Neural crest cell (in vitro differentiated cells): ENCODE measurements around the gene CBX3. TPM values are rescaled to one million over a fixed set of nuclear protein-coding genes. Genes with fewer than 3 reads are reported as not detected.
A peak's percentile ranks its signal among the peaks of the same experiment; 100 is the strongest.
"Not testable (repeated sequence)": the region's sequence is repeated elsewhere in the genome, so short reads cannot be mapped to it uniquely, and the experiment has no call there.

ENCODE experiments used
- DNase-seq: peaks from one replicate; pipeline ENCODE4 v3.0.0; 2021; ENCODE audit warnings: low read depth, mixed read lengths, low spot score
- H3K27ac Mint-ChIP-seq: one replicate; pipeline ENCODE4 v1.8.0; 2021; ENCODE audit warnings: mild to moderate bottlenecking, mixed read lengths; ENCODE audit not compliant: unreplicated experiment
- H3K27me3 Mint-ChIP-seq: 2 replicates; pipeline ENCODE4 v1.8.0; 2021; ENCODE audit warnings: low read depth, mild to moderate bottlenecking, mixed read lengths
- H3K36me3 Mint-ChIP-seq: 2 replicates; pipeline ENCODE4 v1.8.0; 2021; ENCODE audit warnings: low read depth, mild to moderate bottlenecking, mixed read lengths
- H3K4me1 Mint-ChIP-seq: 2 replicates; pipeline ENCODE4 v1.8.0; 2021; ENCODE audit warnings: mixed read lengths
- H3K4me3 Mint-ChIP-seq: one replicate; pipeline ENCODE4 v1.8.0; 2021; ENCODE audit warnings: mild to moderate bottlenecking, mixed read lengths
- H3K9me3 Mint-ChIP-seq: 2 replicates; pipeline ENCODE4 v1.8.0; 2021; ENCODE audit warnings: mixed read lengths
- CTCF ChIP-seq: fragments of 200-600 bp; sonication (generic); conservative IDR thresholded peaks from 2 replicates; pipeline ENCODE4 v1.5.0; 2021; ENCODE audit warnings: antibody characterized with exemption, mild to moderate bottlenecking
- long read RNA-seq: library from polyadenylated mRNA; unstranded; transcript quantifications from one replicate; pipeline ENCODE4 v2.0.0, GENCODE V29; 2020
- total RNA-seq: library from RNA; stranded (reverse); gene quantifications from 2 replicates; pipeline ENCODE4 v1.2.1, GENCODE V29; 2021

CBX3 gene
- 291 and 293 TPM in 2 replicates for total RNA-seq
- long read RNA-seq, transcript CBX3-202 (6 exons, 1,857 nt): major isoform, 230 of 300 reads
- long read RNA-seq, transcript CBX3-201 (6 exons, 2,128 nt): minor isoform, 8 of 300 reads
- long read RNA-seq, transcript CBX3-203 (6 exons, 1,717 nt): minor isoform, 6 of 300 reads
- long read RNA-seq, partial matches to known transcripts: 30 of 300 reads
- long read RNA-seq, other reads (novel, unspliced or antisense): 26 of 300 reads

GRCh38 chr7:26201247-26202018 is at the start of gene CBX3:
Gene CBX3 (plus strand): TSS chr7:26201745. CDS start chr7:26202999, 1,254 bp downstream.
- H3K4me3 Mint-ChIP-seq: peak within 1 kb of the TSS; percentile 100
- H3K4me1 Mint-ChIP-seq: peaks cover 62% of the 10 kb centered on the region
- peaks cover 46% of the 10 kb centered on the region for H3K36me3 Mint-ChIP-seq
- TF ChIP-seq CTCF: no peak
- H3K27ac Mint-ChIP-seq: peak within 1 kb of the TSS; percentile 99
- peaks cover 6% of the 10 kb centered on the region for H3K9me3 Mint-ChIP-seq
- H3K27me3 Mint-ChIP-seq: peaks cover 36% of the 10 kb centered on the region
- DNase-seq: peak; percentile 90

GRCh38 chr7:26151953-26152781 is 49.4 kb upstream of the CBX3 start, which contains the start of gene NFE2L3:
Gene NFE2L3 (plus strand): TSS chr7:26152198. CDS start chr7:26152499, 301 bp downstream.
- Mint-ChIP-seq H3K36me3 (no peaks in the 10 kb centered on the region), H3K27me3 (peaks cover 63% of the 10 kb centered on the region), H3K4me1 (peaks cover 22% of the 10 kb centered on the region), H3K9me3 (no peaks in the 10 kb centered on the region), H3K4me3 (peak within 1 kb of the TSS; percentile 83), H3K27ac (no peak within 1 kb of the TSS)
- peak; percentile 17 for TF ChIP-seq CTCF
- DNase-seq: peak; percentile 65

GRCh38 chr7:26152782-26153240 is 48.7 kb upstream of the CBX3 start:
- not testable (repeated sequence) for H3K36me3 Mint-ChIP-seq, DNase-seq, H3K27ac Mint-ChIP-seq, H3K9me3 Mint-ChIP-seq
- peak overlapping the region; percentile 83 for H3K4me3 Mint-ChIP-seq
- peaks cover 69% of the 10 kb centered on the region for H3K27me3 Mint-ChIP-seq
- H3K4me1 Mint-ChIP-seq: peaks cover 22% of the 10 kb centered on the region

- Mint-ChIP-seq H3K4me3 (peak overlapping the region; percentile 83), H3K36me3 (no peaks in the 10 kb centered on the region), H3K27ac (no peak overlapping the region), H3K27me3 (peaks cover 74% of the 10 kb centered on the region), H3K4me1 (peaks cover 22% of the 10 kb centered on the region), H3K9me3 (no peaks in the 10 kb centered on the region)
- no peak for TF ChIP-seq CTCF
- DNase-seq: no peak
These were observed 48.2 kb upstream of the CBX3 start for GRCh38 chr7:26153241-26153822.

GRCh38 chr7:26153823-26154783 is 47.4 kb upstream of the CBX3 start:
- no peaks in the 10 kb centered on the region for H3K36me3 Mint-ChIP-seq
- TF ChIP-seq CTCF: no peak
- no peak overlapping the region for H3K27ac Mint-ChIP-seq

More at GRCh38 chr7:26153823-26154783, 47.4 kb upstream of the CBX3 start:
- Mint-ChIP-seq H3K9me3 (no peaks in the 10 kb centered on the region), H3K27me3 (peaks cover 80% of the 10 kb centered on the region), H3K4me1 (peaks cover 24% of the 10 kb centered on the region), H3K4me3 (peak overlapping the region; percentile 83)
- DNase-seq: no peak
